Right renal pelvis (tissue), 4 donors: Measurements from ENCODE around the gene SMIM24. TPM values are rescaled to one million over a fixed set of nuclear protein-coding genes. Genes with fewer than 3 reads are reported as not detected.

Source experiments
- DNase-seq, 4 donors: peaks; one replicate each; pipeline ENCODE4 v3.0.0-alpha.2; 2013; ENCODE audit warnings: low read depth in 4 of 4, low spot score in 3 of 4, missing footprints in 1 of 4
- polyA plus RNA-seq, 4 donors: library from polyadenylated mRNA; unstranded; fragments of 120-200 nt; gene quantifications; one replicate each; pipeline ENCODE4 v1.2.1, GENCODE V29; 2013; ENCODE audit not compliant: insufficient read length in 4 of 4

SMIM24 gene
- polyA plus RNA-seq, 4 donors = 466 to 589 (median 547) TPM

GRCh38 chr19:3499738-3500428, 19.6 kb upstream of the SMIM24 start:
- no peak for DNase-seq

GRCh38 chr19:3497757-3498520, 17.6 kb upstream of the SMIM24 start:
- DNase-seq = no peak

- no peak for DNase-seq
Observed at GRCh38 chr19:3496392-3497273, 16.3 kb upstream of the SMIM24 start.

- no peak for DNase-seq
Observed at GRCh38 chr19:3494559-3494958, 14.2 kb upstream of the SMIM24 start.

GRCh38 chr19:3494051-3494450, 13.7 kb upstream of the SMIM24 start:
- no peak for DNase-seq

- DNase-seq = no peak
Observed at GRCh38 chr19:3493651-3494050, 13.3 kb upstream of the SMIM24 start.

GRCh38 chr19:3492919-3493318, 12.6 kb upstream of the SMIM24 start:
- no peak for DNase-seq

- no peak for DNase-seq
Observed at GRCh38 chr19:3492131-3492839, 12.0 kb upstream of the SMIM24 start.

GRCh38 chr19:3491396-3492119, 11.2 kb upstream of the SMIM24 start:
- DNase-seq = no peak

GRCh38 chr19:3483226-3483628, 2.9 kb upstream of the SMIM24 start, which contains the start of gene SMIM44:
SMIM44 (minus strand) TSS chr19:3483441; CDS start chr19:3483403, 38 bp downstream.
- no peak for DNase-seq

- DNase-seq = no peak
Observed at GRCh38 chr19:3482507-3483225, 2.3 kb upstream of the SMIM24 start.

- DNase-seq = no peak
Observed at GRCh38 chr19:3481241-3482090, 1.1 kb upstream of the SMIM24 start.

- no peak for DNase-seq
Observed at GRCh38 chr19:3479834-3480215, 500 bp downstream of the SMIM24 start.

GRCh38 chr19:3479177-3479833, 1.0 kb downstream of the SMIM24 start:
- no peak for DNase-seq

- DNase-seq = no peak
Observed at GRCh38 chr19:3478409-3479176, 1.7 kb downstream of the SMIM24 start.

GRCh38 chr19:3477951-3478350, 2.4 kb downstream of the SMIM24 start:
- no peak for DNase-seq

GRCh38 chr19:3477506-3477905, 2.8 kb downstream of the SMIM24 start:
- DNase-seq = no peak
